Measurements from ENCODE around the gene OGA. TPM values are rescaled to one million over a fixed set of nuclear protein-coding genes. Genes with fewer than 3 reads are reported as not detected.

The OGA gene
- total and polyA plus RNA-seq, 10 donors = 65.7 to 234 (median 162) TPM

GRCh38 chr10:101781984-101782810 lies 36.0 kb downstream of the OGA start:
- peaks cover 0 to 31% (median 24%) of the 10 kb centered on the region in 7 donors for H3K27me3 ChIP-seq (replicated peaks in 1 of 7)
- 53 to 75% (median 62%) methylated on average over 11 to 17 of the region's 17 CpGs for WGBS, 5 donors
- peak; percentile 62 for DNase-seq
- peaks cover 0 to 35% (median 23%) of the 10 kb centered on the region in 6 donors for H3K36me3 ChIP-seq
- H3K4me3 ChIP-seq = peak overlapping the region; percentile 30 to 88 (median 64)
- TF ChIP-seq CTCF (IDR thresholded peaks at IDR 0.05 in 8 of 11, conservative IDR thresholded peaks at IDR 0.05 in 3 of 11) = no peak
- no peak for TF ChIP-seq POLR2AphosphoS5 (IDR thresholded peaks at IDR 0.05)
- no peak for TF ChIP-seq POLR2A (IDR thresholded peaks at IDR 0.05)
- H3K9me3 ChIP-seq = no peaks in the 10 kb centered on the region
- intact Hi-C loops (cut with DNase I; ENCODE audit: low total_unique reads) = loop anchor here (5.0 to 10.0 kb wide), 2 partner anchors 177 to 570 kb away; no protein-coding TSS in a partner anchor
- H3K4me1 ChIP-seq = peaks cover 14 to 82% (median 66%) of the 10 kb centered on the region in 6 donors
- peak overlapping the region in 1 of 8 donors; percentile 75 for H3K27ac ChIP-seq

- TF ChIP-seq CTCF (IDR thresholded peaks at IDR 0.05 in 8 of 11, conservative IDR thresholded peaks at IDR 0.05 in 3 of 11) = no peak
- no peak for TF ChIP-seq POLR2AphosphoS5 (IDR thresholded peaks at IDR 0.05)
- TF ChIP-seq POLR2A (IDR thresholded peaks at IDR 0.05) = no peak
These were observed 36.6 kb downstream of the OGA start for GRCh38 chr10:101781655-101781983.

GRCh38 chr10:101780818-101781654 lies 37.2 kb downstream of the OGA start:
- no peak overlapping the region for H3K27ac ChIP-seq
- no peak overlapping the region for H3K4me3 ChIP-seq
- peak; percentile 90 for DNase-seq
- peaks cover 14 to 89% (median 73%) of the 10 kb centered on the region in 6 donors for H3K4me1 ChIP-seq
- H3K27me3 ChIP-seq (replicated peaks in 1 of 7) = peaks cover 0 to 42% (median 36%) of the 10 kb centered on the region in 7 donors
- peaks cover 0 to 24% (median 12%) of the 10 kb centered on the region in 6 donors for H3K36me3 ChIP-seq
- no peaks in the 10 kb centered on the region for H3K9me3 ChIP-seq
- 57 to 66% (median 64%) methylated on average over 14 of the region's 14 CpGs for WGBS, 5 donors
- intact Hi-C loops (cut with DNase I; ENCODE audit: low total_unique reads) = loop anchor here (5.0 to 10.0 kb wide), 2 partner anchors 176 to 569 kb away; no protein-coding TSS in a partner anchor
- TF ChIP-seq CTCF (IDR thresholded peaks at IDR 0.05 in 8 of 11, conservative IDR thresholded peaks at IDR 0.05 in 3 of 11) = peak; percentile 66 to 96 (median 91)
- TF ChIP-seq POLR2A (IDR thresholded peaks at IDR 0.05) = no peak

More at GRCh38 chr10:101781655-101781983, 36.6 kb downstream of the OGA start:
- H3K27me3 ChIP-seq (replicated peaks in 1 of 7) = peaks cover 0 to 37% (median 30%) of the 10 kb centered on the region in 7 donors
- no peaks in the 10 kb centered on the region for H3K9me3 ChIP-seq
- peaks cover 0 to 30% (median 18%) of the 10 kb centered on the region in 6 donors for H3K36me3 ChIP-seq
- H3K27ac ChIP-seq = no peak overlapping the region
- H3K4me1 ChIP-seq = peaks cover 14 to 85% (median 67%) of the 10 kb centered on the region in 6 donors
- no peak overlapping the region for H3K4me3 ChIP-seq
- intact Hi-C loops (cut with DNase I; ENCODE audit: low total_unique reads) = loop anchor here (5.0 to 10.0 kb wide), 2 partner anchors 177 to 569 kb away; no protein-coding TSS in a partner anchor
- 74 to 86% (median 80%) methylated on average over 7 of the region's 7 CpGs for WGBS, 5 donors
- peak; percentile 53 for DNase-seq
